ENCODE measurements around the gene WDFY2.

DNA sequence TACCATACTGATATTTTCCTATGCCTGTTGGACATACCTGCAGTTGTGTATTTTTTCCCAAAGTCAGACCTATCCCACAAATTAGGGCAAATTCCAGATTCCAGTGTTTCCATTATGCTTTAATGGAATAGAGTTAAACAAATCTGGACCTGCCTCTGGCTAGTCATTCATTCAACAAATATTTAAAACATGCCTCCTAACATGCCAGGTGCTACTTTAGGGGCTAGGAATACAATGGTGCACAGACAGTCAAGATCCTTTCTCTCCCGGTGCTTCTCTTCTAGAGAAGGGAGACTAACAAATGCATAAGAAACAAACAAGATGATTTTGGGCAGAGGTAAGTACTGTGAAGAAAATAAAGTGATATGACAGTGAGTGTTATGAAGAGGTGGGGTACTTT is 7.5 kb upstream of the WDFY2 start:
- no peak for TF ChIP-seq EZH2 (IDR thresholded peaks at IDR 0.05; ENCODE audit: borderline replicate concordance, low read length)
- TF ChIP-seq, protein P1, sequence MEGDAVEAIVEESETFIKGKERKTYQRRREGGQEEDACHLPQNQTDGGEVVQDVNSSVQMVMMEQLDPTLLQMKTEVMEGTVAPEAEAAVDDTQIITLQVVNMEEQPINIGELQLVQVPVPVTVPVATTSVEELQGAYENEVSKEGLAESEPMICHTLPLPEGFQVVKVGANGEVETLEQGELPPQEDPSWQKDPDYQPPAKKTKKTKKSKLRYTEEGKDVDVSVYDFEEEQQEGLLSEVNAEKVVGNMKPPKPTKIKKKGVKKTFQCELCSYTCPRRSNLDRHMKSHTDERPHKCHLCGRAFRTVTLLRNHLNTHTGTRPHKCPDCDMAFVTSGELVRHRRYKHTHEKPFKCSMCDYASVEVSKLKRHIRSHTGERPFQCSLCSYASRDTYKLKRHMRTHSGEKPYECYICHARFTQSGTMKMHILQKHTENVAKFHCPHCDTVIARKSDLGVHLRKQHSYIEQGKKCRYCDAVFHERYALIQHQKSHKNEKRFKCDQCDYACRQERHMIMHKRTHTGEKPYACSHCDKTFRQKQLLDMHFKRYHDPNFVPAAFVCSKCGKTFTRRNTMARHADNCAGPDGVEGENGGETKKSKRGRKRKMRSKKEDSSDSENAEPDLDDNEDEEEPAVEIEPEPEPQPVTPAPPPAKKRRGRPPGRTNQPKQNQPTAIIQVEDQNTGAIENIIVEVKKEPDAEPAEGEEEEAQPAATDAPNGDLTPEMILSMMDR (conservative IDR thresholded peaks at IDR 0.05 in 1 of 2, IDR thresholded peaks at IDR 0.05 in 1 of 2; ENCODE audit: extremely low read depth in 1 of 2, insufficient read depth in 1 of 2, low read depth in 1 of 2, low read length in 2 of 2) = no peak

All from mammary epithelial cell (primary cell).